HepG2 (cell line): ENCODE results near the gene FBXO24. TPM values are rescaled to one million over a fixed set of nuclear protein-coding genes. Genes with fewer than 3 reads are reported as not detected.

Experiments used
- BHLHE40 ChIP-seq: IDR thresholded peaks from 2 replicates; pipeline ENCODE4 v1.6.1; 2011; ENCODE audit warnings: low read length, improper control_type of control experiment
- BRF2 ChIP-seq: sonication (generic); formaldehyde crosslinking; IDR thresholded peaks from 2 replicates; pipeline ENCODE4 v1.8.1; 2022; ENCODE audit warnings: mild to moderate bottlenecking, missing genetic modification reagents
- CREB1 ChIP-seq, 2 experiments: fragments of 450-650 bp in 1 of 2; IDR thresholded peaks; 2 replicates each; pipeline ENCODE4 v1.6.1; 2016 to 2017; ENCODE audit warnings: control low read depth in 1 of 2, mild to moderate bottlenecking in 1 of 2, missing compliant biosample characterization in 1 of 2, missing genetic modification characterization in 1 of 2
- FIP1L1 ChIP-seq: fragments of 200-400 bp; formaldehyde crosslinking; IDR thresholded peaks from 2 replicates; pipeline ENCODE4 v1.6.1; 2018; ENCODE audit warnings: low read depth, mild to moderate bottlenecking, low read length, moderate library complexity, borderline replicate concordance; ENCODE audit not compliant: insufficient read depth
- GATA4 ChIP-seq: sonication (generic); IDR thresholded peaks from 2 replicates; pipeline ENCODE4 v1.6.1; 2016; ENCODE audit warnings: antibody characterized with exemption, low read depth, borderline replicate concordance
- GMEB1 ChIP-seq: sonication (generic); formaldehyde crosslinking; IDR thresholded peaks from 2 replicates; pipeline ENCODE4 v1.5.1; 2020; ENCODE audit warnings: missing genetic modification reagents, mild to moderate bottlenecking, borderline replicate concordance
- JDP2 ChIP-seq: sonication (generic); formaldehyde crosslinking; IDR thresholded peaks from 2 replicates; pipeline ENCODE4 v1.8.1; 2022; ENCODE audit warnings: missing genetic modification reagents, borderline replicate concordance
- KDM1A ChIP-seq: IDR thresholded peaks from 2 replicates; pipeline ENCODE4 v1.6.1; 2016; ENCODE audit warnings: missing compliant biosample characterization
- KDM2A ChIP-seq: sonication (generic); formaldehyde crosslinking; IDR thresholded peaks from 2 replicates; pipeline ENCODE4 v1.4.0; 2020; ENCODE audit warnings: low read depth, missing genetic modification reagents, borderline replicate concordance
- LCORL ChIP-seq, 2 experiments: fragments of 450-650 bp in 1 of 2; sonication (generic) in 1 of 2; formaldehyde crosslinking in 1 of 2; IDR thresholded peaks; 2 replicates each; pipeline versions ENCODE4 v1.5.0 to v1.6.1; 2017 to 2020; ENCODE audit warnings: antibody characterized with exemption in 1 of 2, missing genetic modification reagents in 1 of 2
- MED1 ChIP-seq: sonication (generic); formaldehyde crosslinking; IDR thresholded peaks from 2 replicates; pipeline ENCODE4 v1.4.0; 2020; ENCODE audit warnings: missing genetic modification reagents
- MED13 ChIP-seq: sonication (generic); formaldehyde crosslinking; IDR thresholded peaks from 2 replicates; pipeline ENCODE4 v1.5.0; 2020; ENCODE audit warnings: missing genetic modification reagents
- NRL ChIP-seq: sonication (generic); formaldehyde crosslinking; IDR thresholded peaks from 2 replicates; pipeline ENCODE4 v1.5.0; 2020; ENCODE audit warnings: missing genetic modification reagents, mild to moderate bottlenecking, moderate library complexity, borderline replicate concordance
- PCBP1 ChIP-seq: fragments of 200-400 bp; formaldehyde crosslinking; IDR thresholded peaks from 2 replicates; pipeline ENCODE4 v1.6.1; 2017; ENCODE audit warnings: mild to moderate bottlenecking, low read depth, low read length, borderline replicate concordance
- RBM39 ChIP-seq: fragments of 200-400 bp; formaldehyde crosslinking; IDR thresholded peaks from one replicate; pipeline ENCODE4 v1.6.1; 2018; ENCODE audit warnings: antibody characterized with exemption, mild to moderate bottlenecking, low read depth, low read length; ENCODE audit not compliant: poor library complexity, severe bottlenecking
- SETDB1 ChIP-seq: sonication (generic); formaldehyde crosslinking; IDR thresholded peaks from 2 replicates; pipeline ENCODE4 v1.5.1; 2020; ENCODE audit warnings: missing genetic modification reagents, mild to moderate bottlenecking, borderline replicate concordance
- TAF15 ChIP-seq: fragments of 200-400 bp; formaldehyde crosslinking; IDR thresholded peaks from one replicate; pipeline ENCODE4 v1.6.1; 2018; ENCODE audit warnings: mild to moderate bottlenecking, low read depth, low read length; ENCODE audit not compliant: poor library complexity, severe bottlenecking
- TARDBP ChIP-seq: sonication (generic); formaldehyde crosslinking; IDR thresholded peaks from 2 replicates; pipeline ENCODE4 v1.8.0; 2022; ENCODE audit warnings: mild to moderate bottlenecking, missing genetic modification reagents
- U2AF2 ChIP-seq: fragments of 200-400 bp; formaldehyde crosslinking; IDR thresholded peaks from 2 replicates; pipeline ENCODE4 v1.6.1; 2017; ENCODE audit warnings: low read depth, mild to moderate bottlenecking, low read length
- ZFX ChIP-seq: sonication (generic); formaldehyde crosslinking; IDR thresholded peaks from 2 replicates; pipeline ENCODE4 v1.4.0; 2020; ENCODE audit warnings: mild to moderate bottlenecking, low read depth, missing genetic modification reagents, moderate library complexity
- ZNF20 ChIP-seq: sonication (generic); formaldehyde crosslinking; IDR thresholded peaks from 2 replicates; pipeline ENCODE4 v1.4.0; 2020; ENCODE audit warnings: mild to moderate bottlenecking, moderate library complexity, missing genetic modification reagents
- ZNF263 ChIP-seq: sonication (generic); formaldehyde crosslinking; IDR thresholded peaks from 2 replicates; pipeline ENCODE4 v1.4.0; 2020; ENCODE audit warnings: missing genetic modification reagents
- ZNF296 ChIP-seq: sonication (generic); formaldehyde crosslinking; conservative IDR thresholded peaks from 2 replicates; pipeline ENCODE4 v1.5.0; 2020; ENCODE audit warnings: mild to moderate bottlenecking, missing genetic modification reagents
- ZNF451 ChIP-seq: sonication (generic); formaldehyde crosslinking; IDR thresholded peaks from 2 replicates; pipeline ENCODE4 v1.5.0; 2020; ENCODE audit warnings: mild to moderate bottlenecking, missing genetic modification reagents
- ZNF530 ChIP-seq: sonication (generic); formaldehyde crosslinking; IDR thresholded peaks from 2 replicates; pipeline ENCODE4 v1.5.0; 2020; ENCODE audit warnings: low read depth, mild to moderate bottlenecking, missing genetic modification reagents
- ZNF619 ChIP-seq: sonication (generic); formaldehyde crosslinking; IDR thresholded peaks from 2 replicates; pipeline ENCODE4 v1.4.0; 2020; ENCODE audit warnings: mild to moderate bottlenecking, missing genetic modification reagents
- polyA plus RNA-seq, 8 experiments: library from polyadenylated mRNA; depleted of rRNA in 3 of 8; stranded (reverse) in 7 of 8; unstranded in 1 of 8; fragments of >200 nt; fragmentation: Illumina TruSeq in 4 of 8; extraction: Trizol in 4 of 8; gene quantifications; 2 replicates each; pipeline versions ENCODE4 v1.2.1 to v1.2.3, GENCODE V29; 2011 to 2016; ENCODE audit warnings: low read depth in 4 of 8, missing spikeins in 1 of 8, mixed read lengths in 1 of 8; ENCODE audit not compliant: insufficient read depth in 1 of 8
- total RNA-seq, 5 experiments: library from RNA; depleted of rRNA; stranded (reverse); fragments of >200 nt; fragmentation: Illumina TruSeq; extraction: Trizol; gene quantifications; 2 replicates each; pipeline ENCODE4 v1.2.3, GENCODE V29; 2016; ENCODE audit warnings: low read depth in 1 of 5

FBXO24 gene
- total and polyA plus RNA-seq, 2 of the 13 experiments (the other 11 are each of a cell fraction or from before 2014, with no cell fraction given), result 0.20 to 0.55 TPM

- peak; percentile 17; the same call in 1 of the 2 replicates for TF ChIP-seq BRF2 (CRISPR knock-in tag)
- no peak for TF ChIP-seq BHLHE40
- no peak for TF ChIP-seq KDM1A
- TF ChIP-seq NRL, result 0 out of 2 replicates have a peak, but pooled peaks have one; percentile 41
- peak; percentile 67 for TF ChIP-seq TARDBP (CRISPR knock-in tag)
- TF ChIP-seq ZNF263, result 0 out of 2 replicates have a peak, but pooled peaks have one; percentile 12
- TF ChIP-seq MED1, result no peak; the same call in none of the 2 replicates
- peak; percentile 67; the same call in 1 of the 2 replicates for TF ChIP-seq U2AF2
- TF ChIP-seq RBM39, result peak; percentile 46
- TF ChIP-seq MED13, result no peak
- peak; percentile 98 for TF ChIP-seq TAF15
- no peak; the same call in 1 of the 2 replicates for TF ChIP-seq GATA4
- no peak for TF ChIP-seq JDP2 (CRISPR knock-in tag)
- peak; percentile 95 for TF ChIP-seq KDM2A (CRISPR knock-in tag)
- peak; percentile 35; the same call in 1 of the 2 replicates for TF ChIP-seq GMEB1 (CRISPR knock-in tag)
- no peak for TF ChIP-seq LCORL (IDR thresholded peaks at IDR 0.05)
- TF ChIP-seq LCORL (CRISPR knock-in tag; IDR thresholded peaks at IDR 0.05), result peak; percentile 60
- peak; percentile 96 for TF ChIP-seq FIP1L1
- TF ChIP-seq ZNF619 (CRISPR knock-in tag), result peak; percentile 64; the same call in 1 of the 2 replicates
- TF ChIP-seq CREB1 (IDR thresholded peaks at IDR 0.05), result peak; percentile 71
- TF ChIP-seq CREB1 (CRISPR knock-in tag; IDR thresholded peaks at IDR 0.05), result no peak
- TF ChIP-seq ZNF296 (CRISPR knock-in tag), result no peak; the same call in 1 of the 2 replicates
- no peak for TF ChIP-seq SETDB1 (CRISPR knock-in tag)
- peak; percentile 59 for TF ChIP-seq ZFX (CRISPR knock-in tag)
- no peak for TF ChIP-seq ZNF530
- no peak for TF ChIP-seq ZNF20 (CRISPR knock-in tag)
- peak; percentile 56 for TF ChIP-seq ZNF451 (CRISPR knock-in tag)
- peak; percentile 82 for TF ChIP-seq PCBP1
Measured at GRCh38 chr7:100570954-100571828, 14.9 kb upstream of the FBXO24 start (continued).
